ENCODE measurements around the gene CLEC16A.

Gene CLEC16A

DNA sequence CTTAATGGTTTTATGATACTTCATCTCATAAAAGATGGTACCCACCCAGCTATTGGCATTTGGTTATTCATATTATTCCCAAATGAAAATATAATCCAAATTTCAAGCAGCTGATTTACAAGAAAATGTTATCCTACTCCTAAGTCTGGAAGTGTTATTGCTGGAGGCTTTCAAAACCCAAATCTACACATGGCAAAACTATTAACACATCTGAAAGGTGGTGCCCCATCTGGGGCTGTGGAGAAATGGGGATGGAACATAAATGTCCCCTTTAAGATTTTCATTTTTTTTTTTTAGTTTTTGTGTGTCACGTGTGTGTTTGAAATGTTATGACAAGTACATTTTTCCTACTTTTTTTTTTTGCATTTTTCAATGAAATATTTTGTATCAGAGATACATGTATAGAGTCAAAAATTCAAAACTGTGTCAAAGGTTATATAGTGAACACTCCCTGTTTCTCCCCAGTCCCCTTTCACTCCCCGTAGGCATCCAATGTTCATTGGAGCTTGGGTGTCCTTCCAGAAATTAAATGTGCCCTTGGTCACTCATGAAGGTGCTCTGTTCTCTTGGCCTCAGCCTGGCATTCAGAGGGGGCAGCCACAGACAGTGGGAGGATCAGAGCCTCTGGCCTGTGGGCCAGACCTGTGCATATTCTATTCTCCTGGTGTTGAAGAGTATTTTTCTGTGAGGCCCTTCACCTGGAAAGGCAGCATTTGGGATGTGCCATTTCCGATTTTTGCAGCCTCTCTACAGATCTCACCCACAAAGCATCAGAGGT is 79.1 kb downstream of the CLEC16A start:
- DNase-seq: no peak

DNA sequence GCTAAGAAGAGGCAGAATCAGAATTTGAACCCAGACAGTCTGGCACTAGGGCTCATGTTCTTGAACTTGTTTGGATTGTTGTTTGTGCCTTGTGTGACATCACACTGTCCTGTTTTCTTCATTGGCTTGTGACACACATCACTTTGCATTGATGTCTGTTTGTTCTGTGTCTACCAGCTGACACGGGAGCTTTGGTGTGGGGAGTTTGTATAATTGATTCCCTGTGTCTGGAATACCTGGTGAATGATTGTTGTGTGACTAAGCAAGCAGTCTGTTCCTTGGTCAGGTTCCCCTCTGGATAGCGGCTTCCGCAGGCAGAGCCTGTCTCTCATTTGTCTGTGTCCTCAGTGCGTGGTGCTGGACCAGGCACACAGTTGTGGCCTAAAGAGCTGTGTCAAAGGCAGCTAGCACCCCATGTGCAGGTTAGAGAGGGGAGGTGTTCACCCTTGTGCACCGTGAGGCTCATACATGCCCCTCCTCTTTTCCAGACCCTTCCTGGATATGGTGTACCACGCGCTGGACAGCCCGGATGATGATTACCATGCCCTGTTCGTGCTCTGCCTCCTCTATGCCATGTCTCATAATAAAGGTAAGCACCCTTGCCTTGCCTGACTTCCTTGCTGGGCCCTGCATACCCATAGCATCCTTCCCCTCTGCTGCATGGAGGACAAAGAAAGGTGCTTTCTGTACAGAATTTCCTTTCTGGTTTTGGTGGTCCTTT is 80.1 kb downstream of the CLEC16A start:
- no peak for DNase-seq

DNA sequence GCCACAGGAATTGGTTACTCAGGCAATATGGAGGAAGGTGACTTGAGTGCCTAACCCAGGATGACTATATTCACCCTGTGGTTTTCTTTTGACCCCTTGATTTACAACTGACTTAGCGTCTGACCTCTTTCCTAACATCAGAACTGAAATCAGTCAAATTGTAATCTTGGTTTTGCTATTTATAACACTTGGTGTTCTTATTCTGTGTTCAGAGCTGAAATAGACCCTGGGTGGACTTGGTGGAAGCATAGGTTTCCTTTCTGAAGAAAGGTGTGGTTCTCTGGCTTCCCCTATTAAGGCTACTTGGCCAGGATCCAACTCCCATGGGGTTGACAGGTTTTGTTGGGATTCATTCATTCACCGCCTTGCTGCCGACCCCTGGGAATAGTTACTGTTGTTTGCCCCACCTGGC is 80.8 kb downstream of the CLEC16A start:
- DNase-seq: no peak

DNA sequence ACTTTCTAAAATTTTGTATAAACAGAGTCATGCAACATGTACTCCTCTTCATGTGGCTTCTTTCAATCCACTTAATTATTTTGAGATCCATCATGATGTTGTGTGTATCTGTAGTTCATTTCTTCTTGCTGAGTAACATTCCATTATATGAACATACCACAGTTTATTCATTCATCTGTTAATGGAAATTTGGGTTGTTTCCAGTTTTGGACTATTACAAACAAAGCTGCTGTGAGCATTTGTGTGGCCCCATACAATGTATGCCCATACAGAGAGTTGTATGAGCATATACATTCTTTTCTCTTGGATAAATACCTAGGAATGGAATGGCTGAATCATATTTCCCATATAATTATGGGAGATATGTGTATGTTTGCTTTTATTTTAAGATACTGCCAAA is 85.6 kb downstream of the CLEC16A start:
- no peak for DNase-seq

DNA sequence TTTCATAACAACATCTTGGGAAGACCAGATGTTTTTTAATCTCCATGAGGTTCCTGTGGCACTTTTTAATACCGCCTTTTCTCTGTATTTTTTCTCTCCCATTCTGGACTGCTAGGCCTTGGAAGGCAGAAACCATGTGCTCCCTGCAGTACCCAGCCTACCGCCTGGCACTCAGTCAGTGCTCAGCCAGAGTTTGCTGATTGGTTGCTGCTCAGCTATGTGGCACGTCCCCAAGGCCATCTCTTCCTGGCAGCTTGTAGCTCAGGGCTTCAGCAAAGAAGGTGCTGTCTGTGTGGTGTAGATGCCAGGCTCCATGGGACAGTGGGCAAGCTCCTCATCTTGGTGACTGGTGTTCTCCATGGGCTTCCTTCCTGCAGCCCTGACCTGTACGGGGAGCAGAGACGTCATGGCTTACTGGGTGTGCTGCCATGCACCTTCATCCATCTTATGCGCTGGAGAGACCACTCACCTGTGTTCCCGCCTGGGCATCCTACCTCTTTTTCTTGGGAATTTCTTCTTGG is 86.7 kb downstream of the CLEC16A start:
- no peak for DNase-seq

DNA sequence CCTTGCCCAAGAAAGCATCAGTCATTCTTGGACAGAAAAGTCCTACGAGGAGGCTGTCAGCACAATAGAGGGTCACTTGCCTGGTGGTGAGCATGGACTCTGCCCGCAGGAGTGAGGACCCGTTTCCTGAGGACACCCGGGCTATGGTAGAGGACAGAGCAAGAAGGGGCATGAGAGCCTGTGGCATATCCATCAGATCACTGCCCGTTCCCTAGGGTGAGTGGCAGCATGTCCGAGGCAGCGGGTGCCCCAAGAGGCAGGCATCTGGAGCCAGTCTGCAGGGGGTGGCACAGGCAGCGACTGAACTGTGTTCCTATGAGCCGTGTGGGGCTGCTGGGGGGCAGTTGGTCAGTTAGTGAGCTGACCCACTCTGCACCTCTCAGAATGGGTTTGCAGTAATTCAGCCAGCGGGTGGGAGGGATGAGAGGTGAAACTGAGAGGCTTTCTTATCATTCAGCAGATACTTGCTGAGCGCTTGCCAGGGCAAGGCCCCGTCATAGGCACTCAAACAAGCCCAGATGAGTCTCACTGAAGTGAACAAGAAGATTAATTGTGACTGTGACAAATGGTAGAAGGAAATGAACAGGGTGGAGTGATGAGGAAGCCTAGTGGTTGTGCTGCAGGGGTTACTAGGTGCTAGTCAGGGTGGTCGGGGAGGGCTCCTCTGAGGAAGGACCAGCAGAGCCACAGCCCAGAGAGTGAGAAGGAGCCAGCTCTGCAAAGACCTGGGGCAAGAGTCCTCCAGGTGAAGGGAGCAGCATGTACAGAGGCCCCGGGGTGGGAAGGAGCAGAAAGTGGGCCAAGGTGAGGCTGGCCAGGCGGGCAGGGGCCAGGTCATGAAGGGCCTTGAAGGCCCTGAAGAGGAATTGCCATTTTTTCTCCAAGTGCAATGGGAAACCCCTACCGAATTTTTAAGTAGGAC is 87.9 kb downstream of the CLEC16A start:
- no peak for DNase-seq

DNA sequence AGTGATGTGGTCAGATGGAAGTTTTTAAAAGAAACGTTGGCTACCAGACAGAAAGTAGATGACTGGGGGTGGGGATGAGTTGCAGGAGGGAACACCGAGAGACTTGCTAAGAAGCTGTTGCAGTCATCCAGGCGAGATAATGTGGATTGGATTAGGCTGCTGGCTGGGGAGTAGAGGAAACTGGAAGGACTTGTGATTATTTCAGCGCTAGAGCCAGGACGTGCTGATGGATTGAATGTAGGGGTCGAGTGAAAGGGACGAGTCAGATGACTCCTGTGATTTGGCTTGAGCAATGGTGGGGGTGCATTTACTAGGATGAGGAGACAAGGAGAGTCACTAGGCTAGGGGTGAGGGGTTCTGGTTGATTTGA is 88.5 kb downstream of the CLEC16A start:
- DNase-seq: no peak

DNA sequence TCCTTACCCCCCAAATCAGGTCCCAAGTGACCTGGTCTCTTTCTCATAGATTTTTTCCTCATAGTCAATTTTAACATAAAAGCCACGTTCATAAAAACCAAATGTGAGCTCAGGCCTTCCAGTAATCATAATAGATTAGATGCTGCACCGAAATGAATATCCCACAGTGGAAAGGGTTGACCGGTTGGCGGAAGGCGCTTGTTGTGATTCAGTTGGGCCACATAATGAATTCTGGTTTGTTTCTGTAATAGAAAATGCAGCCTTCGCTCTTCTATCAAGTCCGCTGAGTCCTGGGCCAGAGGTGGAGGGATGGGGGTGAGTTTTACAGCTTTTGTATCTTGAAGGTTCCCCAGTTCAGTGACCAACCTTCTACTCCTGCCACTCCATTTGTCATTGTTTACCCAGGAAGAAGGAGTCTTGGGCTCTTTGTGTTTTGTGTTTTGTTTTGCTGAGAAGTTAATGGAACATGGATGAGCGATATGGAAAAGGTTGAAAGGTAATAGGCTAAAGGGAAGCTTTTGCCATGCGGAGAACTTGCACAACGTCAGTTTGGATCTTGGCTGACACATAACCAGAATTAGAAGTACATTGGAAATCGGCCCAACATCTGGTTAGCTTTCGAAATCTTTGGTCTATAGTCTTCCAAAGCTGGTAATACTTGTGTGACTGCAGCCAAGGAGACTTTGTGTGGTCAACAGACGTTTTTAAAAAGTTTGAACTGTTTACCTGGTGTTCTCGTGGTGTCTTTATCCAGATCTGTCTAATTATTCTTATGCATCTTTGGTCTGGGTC is 89.5 kb downstream of the CLEC16A start:
- no peak for DNase-seq

DNA sequence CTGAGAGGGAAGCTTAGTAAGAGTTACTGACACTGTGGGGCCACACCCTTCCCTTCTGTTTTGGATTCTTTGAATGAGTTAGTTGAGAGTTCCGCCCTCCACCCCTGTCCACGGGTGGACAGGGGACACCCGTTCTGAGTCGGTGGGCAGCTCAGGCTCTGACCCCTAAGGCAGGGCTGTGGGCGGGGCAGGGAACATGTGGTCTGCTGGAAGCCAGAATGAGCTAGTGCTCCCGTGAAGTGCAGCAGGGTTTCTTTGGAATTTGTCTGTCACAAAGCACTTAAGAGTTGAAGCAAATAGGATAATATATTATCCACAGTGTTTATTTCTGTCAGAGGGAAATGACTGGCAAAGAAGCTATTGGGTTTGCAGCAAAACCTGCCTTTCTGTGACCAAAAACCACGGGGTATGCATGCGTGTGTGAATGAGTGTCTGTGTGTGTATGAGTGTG is 90.1 kb downstream of the CLEC16A start:
- no peak for DNase-seq

DNA sequence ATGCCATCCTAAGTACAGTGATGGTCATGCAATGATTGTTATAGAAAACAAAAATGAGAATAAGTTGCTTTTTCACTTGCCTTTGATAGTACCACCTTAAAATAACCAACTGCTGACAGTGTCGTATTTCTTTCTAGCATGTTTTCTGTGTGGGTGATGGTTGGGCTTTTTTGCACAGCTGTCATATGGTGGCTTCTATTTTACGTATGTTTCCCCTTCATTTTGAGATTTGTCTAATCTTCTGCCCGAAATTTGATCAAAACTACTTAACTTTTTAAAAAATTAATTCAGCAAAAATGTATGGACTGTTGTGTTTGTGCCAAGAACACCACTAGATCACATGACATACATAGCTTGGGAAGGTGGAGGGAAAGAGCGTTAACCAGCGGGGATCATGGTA is 90.7 kb downstream of the CLEC16A start:
- DNase-seq: no peak

DNA sequence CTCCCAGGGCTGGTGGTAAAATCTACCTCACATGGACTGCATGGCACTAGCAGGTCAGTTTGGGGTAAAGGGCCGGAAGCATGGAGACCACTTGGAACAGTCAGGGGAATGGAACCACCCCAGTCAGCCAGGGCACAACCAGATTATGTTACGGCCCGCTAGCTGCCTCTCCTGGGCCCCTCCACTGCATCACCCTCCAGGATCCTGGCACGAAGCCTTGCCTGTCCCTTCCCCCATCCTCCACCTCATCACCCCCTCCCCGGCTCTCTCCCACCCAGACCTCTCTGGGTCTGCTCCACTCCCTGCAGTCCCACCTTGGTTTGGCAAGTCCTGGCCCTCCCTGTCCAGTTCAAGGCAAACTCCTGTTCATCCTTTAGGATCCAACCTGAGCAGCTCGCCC is 91.7 kb downstream of the CLEC16A start:
- DNase-seq: no peak

DNA sequence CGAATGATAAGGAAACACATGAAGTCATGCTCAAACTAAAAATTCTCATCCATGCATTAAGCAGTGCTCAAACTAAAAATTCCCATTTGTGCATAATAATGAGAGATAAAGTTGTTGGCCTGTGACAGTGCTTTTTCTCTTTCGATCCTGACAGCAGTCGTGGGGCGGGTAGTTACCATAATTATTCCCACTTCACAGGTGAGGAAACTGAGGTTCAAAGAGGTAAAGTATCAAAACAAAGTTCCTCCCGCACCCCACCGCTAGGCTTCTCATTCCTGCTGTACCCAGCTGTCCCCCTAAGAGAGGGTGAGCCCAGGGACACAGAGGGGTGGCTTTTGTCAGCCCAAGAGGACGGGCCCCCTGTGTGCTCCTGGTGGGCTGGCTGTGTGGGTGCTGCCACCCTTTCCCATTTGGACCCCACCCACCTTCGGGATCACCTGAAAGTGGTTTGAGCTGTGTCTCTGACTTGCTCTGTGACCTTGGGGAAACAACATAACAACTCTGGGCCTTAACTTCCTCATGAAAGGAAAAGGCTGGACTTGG is 92.6 kb downstream of the CLEC16A start:
- DNase-seq: no peak

DNA sequence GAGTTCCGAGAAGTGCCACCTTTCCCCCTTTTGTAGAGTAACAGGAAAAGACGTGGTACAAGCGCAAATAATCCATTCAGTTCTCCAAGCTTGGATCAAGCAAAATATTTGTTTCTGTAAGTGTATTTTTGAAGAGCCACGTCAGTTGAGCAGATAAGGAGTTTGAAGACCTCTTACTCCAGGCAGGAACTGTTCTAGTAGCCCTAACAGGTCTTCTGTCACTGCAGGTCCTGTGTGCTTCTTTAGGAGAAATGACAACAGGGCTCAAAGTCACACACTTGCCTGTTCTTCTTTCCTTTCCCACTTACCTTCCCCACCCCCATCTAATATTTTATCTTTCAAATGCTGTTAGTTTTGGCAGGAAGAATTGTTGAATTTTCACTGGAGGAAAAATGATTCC is 93.9 kb downstream of the CLEC16A start:
- no peak for DNase-seq

DNA sequence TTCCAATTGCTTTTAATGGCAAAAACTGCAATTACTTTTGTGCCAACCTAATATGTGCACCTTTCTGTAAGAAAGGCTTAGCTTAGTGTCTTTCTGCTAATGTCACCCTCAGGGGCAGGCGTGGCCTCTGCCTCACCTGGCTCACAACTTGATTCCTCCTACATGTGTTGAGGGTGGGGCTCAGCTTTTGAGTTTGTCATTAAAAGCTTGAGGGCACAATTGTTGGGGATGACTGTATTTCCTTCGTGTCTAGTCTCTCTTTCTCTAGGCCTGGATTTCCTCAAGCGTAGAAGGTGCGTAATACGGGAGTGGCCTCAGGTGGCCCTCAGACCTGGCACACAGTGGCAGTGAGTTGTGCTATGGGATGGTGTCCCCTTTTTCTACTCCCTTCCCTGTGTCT is 94.4 kb downstream of the CLEC16A start:
- DNase-seq: no peak

DNA sequence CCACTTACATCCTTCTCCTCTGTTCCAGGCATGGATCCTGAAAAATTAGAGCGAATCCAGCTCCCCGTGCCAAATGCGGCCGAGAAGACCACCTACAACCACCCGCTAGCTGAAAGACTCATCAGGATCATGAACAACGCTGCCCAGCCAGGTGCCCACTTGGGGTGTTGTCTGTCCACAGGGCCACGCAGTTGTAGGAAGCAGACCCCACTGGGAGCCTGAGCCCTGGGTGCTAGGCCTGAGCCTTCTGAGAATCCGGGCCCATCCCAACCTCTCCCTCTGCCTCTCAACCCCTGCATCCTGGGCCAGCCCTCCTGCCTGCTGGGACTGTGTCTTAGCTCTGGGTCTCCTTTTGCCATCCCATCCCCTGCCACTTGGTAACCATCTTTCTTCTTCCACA is 95.4 kb downstream of the CLEC16A start:
- no peak for DNase-seq

DNA sequence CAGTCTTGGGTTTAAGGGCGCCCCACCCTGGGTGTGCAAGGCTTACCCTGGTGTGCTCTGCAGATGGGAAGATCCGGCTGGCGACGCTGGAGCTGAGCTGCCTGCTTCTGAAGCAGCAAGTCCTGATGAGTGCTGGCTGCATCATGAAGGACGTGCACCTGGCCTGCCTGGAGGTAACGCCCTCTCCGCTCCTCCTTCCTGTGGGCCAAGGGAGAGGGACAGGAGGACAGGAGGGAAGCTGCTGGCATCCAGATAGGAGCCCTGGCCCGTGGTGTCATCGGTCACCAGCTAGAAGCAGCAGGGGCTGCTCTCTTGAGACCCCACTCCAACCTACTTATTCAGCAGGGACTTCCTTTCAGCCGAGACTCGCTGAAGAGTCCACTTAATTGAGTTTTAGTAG is 97.8 kb downstream of the CLEC16A start:
- DNase-seq: no peak

DNA sequence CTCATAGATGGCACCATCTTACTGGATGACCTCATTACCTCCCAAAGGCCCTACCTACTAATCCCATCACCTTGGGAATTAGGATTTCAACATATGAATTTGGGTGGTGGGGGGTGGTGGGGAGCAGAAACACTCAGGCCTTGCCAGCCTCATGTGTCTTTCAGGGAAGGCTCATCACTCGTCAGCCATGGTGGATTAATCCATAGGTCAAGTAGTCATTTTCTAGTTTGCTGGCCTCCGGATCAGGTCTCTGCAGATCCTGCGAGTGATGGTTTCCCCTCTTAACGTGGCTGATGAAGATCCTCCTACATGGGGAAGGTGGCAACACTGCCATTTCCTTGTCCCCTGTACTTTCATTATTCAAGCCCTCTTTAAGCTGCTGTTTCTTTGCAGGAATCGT is 101.1 kb downstream of the CLEC16A start:
- no peak for DNase-seq

DNA sequence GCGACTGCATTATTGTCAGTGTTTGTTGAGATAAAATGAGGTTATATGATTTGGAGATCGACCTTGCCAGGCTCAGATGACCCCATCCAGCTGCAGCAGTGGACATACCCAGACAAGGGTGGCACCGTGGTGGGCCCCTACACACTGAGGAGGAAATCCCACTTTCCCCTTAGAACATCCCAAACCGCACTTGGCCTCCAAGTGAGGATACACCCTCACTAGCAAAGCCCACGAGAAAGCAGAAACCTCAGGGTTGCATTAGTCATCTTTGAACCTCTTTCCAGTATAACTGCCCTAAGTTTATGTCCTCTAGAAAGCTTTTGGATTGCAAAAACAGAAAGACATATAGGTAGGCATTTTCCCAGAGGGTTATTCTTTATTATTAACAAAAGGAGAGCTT is 101.5 kb downstream of the CLEC16A start:
- no peak for DNase-seq

DNA sequence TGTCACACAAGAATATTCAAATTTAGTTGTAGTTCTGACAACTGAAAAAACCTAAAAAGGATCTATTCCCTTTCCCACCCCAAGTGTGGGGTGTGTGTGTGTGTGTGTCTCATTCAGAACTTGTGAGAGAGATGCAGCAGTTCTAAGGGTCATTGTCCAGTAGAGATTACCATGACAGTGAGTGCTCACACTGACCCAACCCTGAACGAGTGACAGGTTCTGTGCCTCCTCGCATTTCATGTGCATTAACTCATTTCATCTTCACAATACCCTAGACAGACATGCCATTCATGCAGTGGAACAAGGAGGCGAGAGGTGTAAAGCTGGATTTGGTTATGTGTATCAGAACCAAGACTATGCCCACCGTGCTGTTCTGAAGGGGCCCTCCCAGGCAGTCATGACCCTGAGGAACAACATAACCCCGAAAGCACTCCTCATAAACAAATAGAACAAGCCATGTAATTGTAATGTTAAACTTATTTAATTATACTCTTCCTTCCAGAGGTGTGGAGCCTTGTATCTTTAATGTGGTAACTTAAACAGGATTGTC is 102.1 kb downstream of the CLEC16A start:
- no peak for DNase-seq

DNA sequence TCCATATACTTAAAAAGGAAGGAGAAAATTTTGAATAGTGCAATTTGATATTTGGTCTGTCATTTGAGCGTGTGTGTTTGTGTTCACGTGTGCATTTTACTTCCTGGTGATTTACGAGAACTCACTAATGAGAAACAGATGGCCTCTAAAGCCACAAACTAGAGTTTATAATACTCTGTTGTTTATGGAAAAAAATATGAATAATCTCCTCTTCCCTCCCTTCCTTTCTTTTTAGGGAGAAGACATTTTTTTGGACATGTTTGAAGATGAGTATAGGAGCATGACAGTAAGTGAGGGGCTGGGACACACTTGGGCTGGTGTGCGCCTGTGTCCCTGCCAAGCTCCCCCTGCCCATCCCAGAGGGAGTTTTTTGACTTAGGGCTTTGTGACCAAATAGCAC is 102.7 kb downstream of the CLEC16A start:
- no peak for DNase-seq

DNA sequence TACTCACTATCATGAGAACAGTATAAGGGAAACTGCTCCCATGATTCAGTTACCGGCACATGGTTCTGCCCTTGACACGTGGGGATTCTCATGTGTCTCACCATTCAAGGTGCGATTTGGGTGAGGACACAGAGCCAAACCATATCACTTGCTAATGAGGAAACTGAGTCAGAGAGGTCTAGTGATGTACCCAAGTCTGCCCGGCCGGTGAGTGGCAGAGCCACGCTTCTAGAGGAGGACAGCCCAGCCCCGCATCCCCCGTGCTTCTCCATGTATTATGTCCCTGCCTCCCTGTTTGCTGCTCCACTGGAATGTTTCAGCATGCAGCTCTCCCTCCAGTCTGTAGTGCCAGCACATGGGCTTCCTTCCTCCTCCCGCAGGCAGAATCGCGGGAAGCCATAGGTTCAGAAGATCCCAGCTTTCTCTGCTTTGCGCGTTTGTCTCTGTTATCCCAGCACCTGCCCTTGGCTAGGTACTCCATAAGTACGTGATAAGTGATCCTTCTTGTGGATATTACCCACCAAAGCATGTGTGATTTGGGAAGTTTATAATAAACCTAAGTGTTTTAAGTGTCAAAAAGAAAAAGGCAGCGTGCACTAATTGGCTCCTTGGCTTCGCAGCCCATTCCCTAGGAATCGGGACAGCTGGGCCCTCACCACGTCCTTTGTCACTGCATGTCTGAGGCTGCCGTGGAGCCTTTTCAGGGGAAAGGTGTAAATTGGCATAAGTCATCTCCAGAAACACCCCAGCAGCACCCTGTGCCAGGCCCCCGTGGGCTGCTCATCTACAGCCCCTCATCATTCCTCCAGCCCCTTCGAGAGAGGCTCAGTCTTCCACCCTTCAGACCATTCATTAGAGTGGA is 103.8 kb downstream of the CLEC16A start:
- DNase-seq: no peak

All from CD4-positive, alpha-beta T cell treated with Interleukin-1 beta for 1 hour (primary cell).